ENCODE data around the gene FAM50B. TPM values are rescaled to one million over a fixed set of nuclear protein-coding genes. Genes with fewer than 3 reads are reported as not detected.

FAM50B gene
- total and polyA plus RNA-seq, 10 of the 15 experiments (the other 5 are each of a cell fraction or from before 2014, with no cell fraction given), result 0.58 to 10.2 (median 5.9) TPM

GRCh38 chr6:3871939-3872338, 22.8 kb downstream of the FAM50B start (continued):
- TF ChIP-seq, protein P1, sequence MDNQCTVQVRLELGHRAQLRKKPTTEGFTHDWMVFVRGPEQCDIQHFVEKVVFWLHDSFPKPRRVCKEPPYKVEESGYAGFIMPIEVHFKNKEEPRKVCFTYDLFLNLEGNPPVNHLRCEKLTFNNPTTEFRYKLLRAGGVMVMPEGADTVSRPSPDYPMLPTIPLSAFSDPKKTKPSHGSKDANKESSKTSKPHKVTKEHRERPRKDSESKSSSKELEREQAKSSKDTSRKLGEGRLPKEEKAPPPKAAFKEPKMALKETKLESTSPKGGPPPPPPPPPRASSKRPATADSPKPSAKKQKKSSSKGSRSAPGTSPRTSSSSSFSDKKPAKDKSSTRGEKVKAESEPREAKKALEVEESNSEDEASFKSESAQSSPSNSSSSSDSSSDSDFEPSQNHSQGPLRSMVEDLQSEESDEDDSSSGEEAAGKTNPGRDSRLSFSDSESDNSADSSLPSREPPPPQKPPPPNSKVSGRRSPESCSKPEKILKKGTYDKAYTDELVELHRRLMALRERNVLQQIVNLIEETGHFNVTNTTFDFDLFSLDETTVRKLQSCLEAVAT (IDR thresholded peaks at IDR 0.05), result no peak
- TF ChIP-seq ZNF622 (IDR thresholded peaks at IDR 0.05) (no peak), ZNF217 (IDR thresholded peaks at IDR 0.05) (no peak), SMARCA5 (IDR thresholded peaks at IDR 0.05) (no peak)
- TF ChIP-seq, protein P2, sequence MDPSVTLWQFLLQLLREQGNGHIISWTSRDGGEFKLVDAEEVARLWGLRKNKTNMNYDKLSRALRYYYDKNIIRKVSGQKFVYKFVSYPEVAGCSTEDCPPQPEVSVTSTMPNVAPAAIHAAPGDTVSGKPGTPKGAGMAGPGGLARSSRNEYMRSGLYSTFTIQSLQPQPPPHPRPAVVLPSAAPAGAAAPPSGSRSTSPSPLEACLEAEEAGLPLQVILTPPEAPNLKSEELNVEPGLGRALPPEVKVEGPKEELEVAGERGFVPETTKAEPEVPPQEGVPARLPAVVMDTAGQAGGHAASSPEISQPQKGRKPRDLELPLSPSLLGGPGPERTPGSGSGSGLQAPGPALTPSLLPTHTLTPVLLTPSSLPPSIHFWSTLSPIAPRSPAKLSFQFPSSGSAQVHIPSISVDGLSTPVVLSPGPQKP (IDR thresholded peaks at IDR 0.05; ENCODE audit: low read depth, low read length), result no peak

DNA sequence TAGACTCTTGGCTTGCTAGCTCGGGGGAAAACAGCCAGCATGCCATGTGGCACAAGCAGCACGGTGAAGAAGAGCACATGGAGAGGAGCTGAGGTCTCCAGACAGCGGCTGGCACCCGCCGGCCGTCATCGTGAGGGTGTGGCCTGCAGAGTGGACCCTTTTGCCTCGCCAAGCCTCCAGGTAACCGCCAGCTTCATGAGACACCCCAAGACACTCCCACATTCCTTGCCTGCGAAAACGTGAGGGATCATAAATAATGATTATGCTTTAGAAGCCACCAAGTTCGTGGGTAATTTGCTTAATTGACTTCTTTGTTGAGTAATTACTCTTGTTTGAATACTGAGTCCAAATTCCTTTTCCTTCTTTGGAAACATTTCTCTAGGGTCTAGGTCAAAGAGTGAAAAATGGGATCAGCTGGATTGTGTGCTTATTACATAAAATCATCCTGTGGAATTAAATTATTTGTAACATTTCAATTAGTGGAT, 23.2 kb downstream of the FAM50B start:
- intact Hi-C loops (cut with micrococcal nuclease; ENCODE audit: unreplicated experiment), result no loop called here
- ATAC-seq, result no peak
- Histone ChIP-seq H3K79me2 (ENCODE audit: control insufficient read depth, insufficient read depth, low read length) (no peaks in the 10 kb centered on the region), H3K4me3 (no peak overlapping the region), H3K9ac (ENCODE audit: control insufficient read depth, insufficient read depth, low read length) (no peak overlapping the region), H4K20me1 (ENCODE audit: control insufficient read depth, insufficient read depth) (no peaks in the 10 kb centered on the region), H3K27me3 (replicated peaks in 1 of 2; ENCODE audit: control insufficient read depth in 2 of 2, insufficient read depth in 2 of 2, low read length in 1 of 2) (0 out of 4 replicates have a peak, but pooled peaks cover 0 to 3% of the 10 kb centered on the region in 2 experiments), H2AFZ (ENCODE audit: control insufficient read depth, low read depth, low read length) (no peak overlapping the region), H3K9me3 (replicated peaks; ENCODE audit: control insufficient read depth, insufficient read depth, low read length) (no peaks in the 10 kb centered on the region), H3K4me1 (ENCODE audit: control insufficient read depth, insufficient read depth, low read length) (no peaks in the 10 kb centered on the region), H3K36me3 (ENCODE audit: control insufficient read depth in 2 of 2, insufficient read depth in 2 of 2, low read length in 1 of 2) (no peaks in the 10 kb centered on the region), H3K27ac (ENCODE audit: control insufficient read depth, insufficient read depth) (no peak overlapping the region), H3K4me2 (ENCODE audit: control insufficient read depth, insufficient read depth) (no peak overlapping the region)
- SMC1A ChIA-PET (ENCODE audit: uncharacterized antibody, unreplicated experiment), result no interaction called here
- 31% methylated on average over 12 of the region's 12 CpGs for WGBS (ENCODE audit: insufficient coverage, insufficient replicate concordance, low lambda C conversion rate, missing lambda C conversion rate)
- FAIRE-seq, result no peak
- in situ Hi-C loops (cut with MboI), result no loop called here
- no TSS peak for BruUV-seq (replicated peaks)
- RAD21 ChIA-PET (ENCODE audit: unreplicated experiment), result no interaction called here
- no peak for DNase-seq (ENCODE audit: low read depth, low spot score)
- POLR2A ChIA-PET, result no interaction called here
- CTCF ChIA-PET, result no interaction called here
- TF ChIP-seq SREBF1 (IDR thresholded peaks at IDR 0.05; ENCODE audit: low read length) (no peak), FOXM1 (IDR thresholded peaks at IDR 0.05; ENCODE audit: low read depth, low read length) (no peak), SIN3A (IDR thresholded peaks at IDR 0.05; ENCODE audit: low read depth, low read length) (no peak), PKNOX1 (IDR thresholded peaks at IDR 0.05) (no peak), RAD21 (IDR thresholded peaks at IDR 0.05; ENCODE audit: insufficient read depth, low read depth, low read length) (no peak), BACH1 (IDR thresholded peaks at IDR 0.05; ENCODE audit: borderline replicate concordance) (no peak), RFX5 (IDR thresholded peaks at IDR 0.05; ENCODE audit: low read depth, low read length) (no peak), NFIC (IDR thresholded peaks at IDR 0.05; ENCODE audit: low read depth, low read length) (no peak), TCF3 (IDR thresholded peaks at IDR 0.05; ENCODE audit: borderline replicate concordance, insufficient read depth, low read depth, low read length) (no peak), SREBF2 (IDR thresholded peaks at IDR 0.05; ENCODE audit: low read length) (no peak), ZNF687 (IDR thresholded peaks at IDR 0.05) (no peak), IKZF2 (IDR thresholded peaks at IDR 0.05) (no peak), PAX8 (IDR thresholded peaks at IDR 0.05) (no peak)

All from GM12878 (cell line).